IMR-90 (cell line): ENCODE results near the gene PHETA1. TPM values are rescaled to one million over a fixed set of nuclear protein-coding genes. Genes with fewer than 3 reads are reported as not detected.

Experiments used
- ATAC-seq: fragments of 200-7000 bp; cut with Tn5 transposase; 2 replicates; pipeline ENCODE4 v1.9.1; 2020; ENCODE audit warnings: low read depth, mild to moderate bottlenecking, moderate library complexity
- BruUV-seq: library from RNA; stranded (reverse); fragments of 400-500 nt; replicated peaks from 2 replicates; lab custom pipeline; 2021; lab: Mats Ljungman, UMichigan
- CTCF ChIA-PET: fragments of 300-600 bp; formaldehyde crosslinking; extraction: SDS; loops from one replicate; lab custom pipeline; 2021; ENCODE audit warnings: antibody characterized with exemption; lab: Yijun Ruan, JAX
- POLR2A ChIA-PET: fragments of 300-600 bp; sonication (Branson Sonifier 250); formaldehyde crosslinking; loops from one replicate; lab custom pipeline; 2022; ENCODE audit warnings: antibody characterized with exemption; ENCODE audit not compliant: unreplicated experiment; lab: Charles Lee
- DNase-seq: peaks from one replicate; pipeline ENCODE4 v3.0.0; 2013
- H2AFZ ChIP-seq: replicated peaks from 2 replicates; pipeline ENCODE3; 2013; ENCODE audit warnings: low read length, mild to moderate bottlenecking; ENCODE audit not compliant: poor library complexity
- H2AK5ac ChIP-seq: 2 replicates; pipeline ENCODE4 v1.6.1; 2013; ENCODE audit warnings: low read depth, low read length, inconsistent platforms
- H2AK9ac ChIP-seq: replicated peaks from 2 replicates; pipeline ENCODE3; 2013; ENCODE audit warnings: mild to moderate bottlenecking, low read depth, low read length, moderate library complexity; ENCODE audit not compliant: poor library complexity
- H2BK120ac ChIP-seq: 2 replicates; pipeline ENCODE4 v1.6.1; 2013; ENCODE audit warnings: low read depth, low read length, inconsistent platforms
- H2BK15ac ChIP-seq: 3 replicates; pipeline ENCODE4 v1.6.1; 2013; ENCODE audit warnings: low read depth, low read length, inconsistent platforms
- H2BK20ac ChIP-seq: 2 replicates; pipeline ENCODE4 v1.6.1; 2013; ENCODE audit warnings: low read depth, mild to moderate bottlenecking, inconsistent platforms, low read length, moderate library complexity
- H2BK5ac ChIP-seq: 2 replicates; pipeline ENCODE4 v1.6.1; 2013; ENCODE audit warnings: mild to moderate bottlenecking, low read depth, low read length, inconsistent platforms; ENCODE audit not compliant: poor library complexity, severe bottlenecking
- H3K14ac ChIP-seq: replicated peaks from 2 replicates; pipeline ENCODE4 v1.6.1; 2013; ENCODE audit warnings: low read depth, low read length, inconsistent platforms
- H3K18ac ChIP-seq: 2 replicates; pipeline ENCODE4 v1.6.1; 2013; ENCODE audit warnings: low read depth, low read length, control low read depth
- H3K23ac ChIP-seq: 2 replicates; pipeline ENCODE4 v1.6.1; 2013; ENCODE audit warnings: low read depth, low read length, inconsistent platforms
- H3K27ac ChIP-seq: 2 replicates; pipeline ENCODE4 v1.5.1; 2013; ENCODE audit warnings: mild to moderate bottlenecking, control low read depth, low read length; ENCODE audit not compliant: insufficient read depth
- H3K27me3 ChIP-seq: 2 replicates; pipeline ENCODE4 v1.6.1; 2013; ENCODE audit warnings: low read length; ENCODE audit not compliant: control insufficient read depth, insufficient read depth
- H3K36me3 ChIP-seq: 2 replicates; pipeline ENCODE4 v1.6.1; 2013; ENCODE audit warnings: low read length, mixed read lengths; ENCODE audit not compliant: control insufficient read depth, insufficient read depth
- H3K4ac ChIP-seq: 2 replicates; pipeline ENCODE4 v1.6.1; 2013; ENCODE audit warnings: low read depth, low read length, inconsistent platforms
- H3K4me1 ChIP-seq: 2 replicates; pipeline ENCODE4 v1.6.1; 2013; ENCODE audit warnings: low read length, mixed read lengths; ENCODE audit not compliant: control insufficient read depth, insufficient read depth
- H3K4me2 ChIP-seq: 2 replicates; pipeline ENCODE4 v1.6.1; 2013; ENCODE audit warnings: low read depth, mild to moderate bottlenecking, control low read depth, low read length, moderate library complexity
- H3K4me3 ChIP-seq: 2 replicates; pipeline ENCODE4 v1.5.1; 2013; ENCODE audit warnings: low read depth, mild to moderate bottlenecking, control low read depth, low read length, moderate library complexity; ENCODE audit not compliant: insufficient read depth
- H3K56ac ChIP-seq: 2 replicates; pipeline ENCODE4 v1.6.1; 2013; ENCODE audit warnings: low read length, inconsistent platforms; ENCODE audit not compliant: insufficient read depth; ENCODE audit errors: extremely low read depth
- H3K79me1 ChIP-seq, 2 experiments: 2 replicates each; pipeline ENCODE4 v1.6.1; 2013; ENCODE audit warnings: low read length in 2 of 2, inconsistent platforms in 1 of 2, low read depth in 1 of 2
- H3K9ac ChIP-seq: 2 replicates; pipeline ENCODE4 v1.6.1; 2013; ENCODE audit warnings: low read depth, low read length, control low read depth
- H3K9me1 ChIP-seq: 2 replicates; pipeline ENCODE4 v1.6.1; 2013; ENCODE audit warnings: low read length, inconsistent platforms; ENCODE audit not compliant: insufficient read depth
- H3K9me3 ChIP-seq: 2 replicates; pipeline ENCODE4 v1.6.1; 2013; ENCODE audit warnings: low read length; ENCODE audit not compliant: control insufficient read depth, insufficient read depth
- H4K20me1 ChIP-seq: 2 replicates; pipeline ENCODE4 v1.6.1; 2013; ENCODE audit warnings: low read length, inconsistent platforms; ENCODE audit not compliant: insufficient read depth
- H4K5ac ChIP-seq: 2 replicates; pipeline ENCODE4 v1.6.1; 2013; ENCODE audit warnings: mild to moderate bottlenecking, low read depth, low read length, control low read depth
- H4K8ac ChIP-seq, 2 experiments: 2 replicates each; pipeline ENCODE4 v1.6.1; 2013; ENCODE audit warnings: low read depth in 2 of 2, low read length in 2 of 2, control low read depth in 1 of 2, inconsistent platforms in 1 of 2
- H4K91ac ChIP-seq: 2 replicates; pipeline ENCODE4 v1.6.1; 2013; ENCODE audit warnings: low read depth, low read length, inconsistent platforms; ENCODE audit not compliant: insufficient read depth
- BHLHE40 ChIP-seq: fragments of 150-350 bp; IDR thresholded peaks from 2 replicates; pipeline ENCODE4 v1.6.1; 2016; ENCODE audit warnings: mild to moderate bottlenecking, low read depth, low read length
- CEBPB ChIP-seq: IDR thresholded peaks from 2 replicates; pipeline ENCODE4 v1.6.1; 2012; ENCODE audit warnings: low read depth, low read length, improper control_type of control experiment
- CTCF ChIP-seq: conservative IDR thresholded peaks from 2 replicates; pipeline ENCODE4 v1.5.1; 2012; ENCODE audit warnings: mild to moderate bottlenecking, low read depth, low read length, improper control_type of control experiment
- ELK1 ChIP-seq: fragments of 150-350 bp; IDR thresholded peaks from 2 replicates; pipeline ENCODE4 v1.6.1; 2016; ENCODE audit warnings: low read depth, mild to moderate bottlenecking, low read length, moderate library complexity, borderline replicate concordance
- MAFK ChIP-seq: IDR thresholded peaks from 2 replicates; pipeline ENCODE4 v1.6.1; 2012; ENCODE audit warnings: low read depth, low read length, improper control_type of control experiment
- MAZ ChIP-seq: IDR thresholded peaks from 2 replicates; pipeline ENCODE4 v1.6.1; 2012; ENCODE audit warnings: low read depth, mild to moderate bottlenecking, low read length, improper control_type of control experiment, moderate library complexity, borderline replicate concordance
- MXI1 ChIP-seq: IDR thresholded peaks from 2 replicates; pipeline ENCODE4 v1.6.1; 2012; ENCODE audit warnings: low read depth, mild to moderate bottlenecking, low read length, moderate library complexity, borderline replicate concordance
- NFE2L2 ChIP-seq: fragments of 150-350 bp; IDR thresholded peaks from 2 replicates; pipeline ENCODE4 v1.6.1; 2016; ENCODE audit warnings: low read depth, mild to moderate bottlenecking, low read length
- POLR2A ChIP-seq: IDR thresholded peaks from 2 replicates; pipeline ENCODE4 v1.6.1; 2012; ENCODE audit warnings: mild to moderate bottlenecking, low read depth, low read length
- RAD21 ChIP-seq: IDR thresholded peaks from 2 replicates; pipeline ENCODE4 v1.6.1; 2012; ENCODE audit warnings: low read length, improper control_type of control experiment
- RCOR1 ChIP-seq: IDR thresholded peaks from 2 replicates; pipeline ENCODE4 v1.6.1; 2012; ENCODE audit warnings: mild to moderate bottlenecking, low read length, improper control_type of control experiment; ENCODE audit not compliant: insufficient replicate concordance
- RFX5 ChIP-seq: IDR thresholded peaks from 2 replicates; pipeline ENCODE4 v1.8.0; 2012; ENCODE audit warnings: low read depth, mild to moderate bottlenecking, low read length, moderate library complexity
- SMC3 ChIP-seq: fragments of 150-350 bp; IDR thresholded peaks from 2 replicates; pipeline ENCODE4 v1.6.1; 2016; ENCODE audit warnings: low read depth, mild to moderate bottlenecking, antibody characterized with exemption, low read length, moderate library complexity
- WGBS, 2 experiments: methylation state at CpG; one replicate each; pipeline versions ENCODE4 v1.1.5 to v1.1.7; 2013; ENCODE audit warnings: missing lambda C conversion rate in 2 of 2; ENCODE audit not compliant: insufficient read length in 1 of 2; ENCODE audit errors: extremely low coverage in 2 of 2; 5-methylcytosine and 5-hydroxymethylcytosine counted together
- dilution Hi-C: fragments of 300-500 bp; cut with HindIII; formaldehyde crosslinking; loops from one replicate; pipeline ENCODE4 v1.14.3; 2018; ENCODE audit warnings: low sequenced_read_pairs; ENCODE audit not compliant: unreplicated experiment
- in situ Hi-C: fragments of 300-500 bp; cut with MboI; formaldehyde crosslinking; loops from 3 replicates; pipeline ENCODE4 v1.14.3; 2019; ENCODE audit warnings: low sequenced_read_pairs, inconsistent platforms, mixed read lengths
- intact Hi-C: fragments of 100-400 bp; cut with micrococcal nuclease; formaldehyde crosslinking; loops from 2 replicates; pipeline ENCODE4 v1.10.0; 2022
- polyA plus RNA-seq, 3 experiments: library from polyadenylated mRNA; depleted of rRNA; stranded (reverse); fragments of >200 nt; gene quantifications; 2 replicates each; pipeline ENCODE4 v1.2.3, GENCODE V29; 2012; ENCODE audit warnings: low replicate concordance in 1 of 3
- total RNA-seq: library from RNA; depleted of rRNA; stranded (reverse); fragments of >200 nt; gene quantifications from 2 replicates; pipeline ENCODE4 v1.2.3, GENCODE V29; 2012

Gene PHETA1
- total and polyA plus RNA-seq, 2 of the 4 experiments (the other 2 are of a cell fraction) = 3.2 to 6.6 TPM

- no peak for TF ChIP-seq SMC3
These were observed 19.0 kb downstream of the PHETA1 start (continued) for GRCh38 chr12:111349748-111350520.

GRCh38 chr12:111349101-111349747, 19.7 kb downstream of the PHETA1 start:
- H3K27me3 ChIP-seq = peaks cover 1% of the 10 kb centered on the region; the same call in 1 of the 2 replicates
- H3K27ac ChIP-seq = no peak overlapping the region
- H3K9me3 ChIP-seq = peaks cover 15% of the 10 kb centered on the region
- H2AK9ac ChIP-seq = no peak overlapping the region
- H3K79me1 ChIP-seq = no peaks in the 10 kb centered on the region
- H3K18ac ChIP-seq = no peak overlapping the region
- H2AFZ ChIP-seq = no peak overlapping the region
- ChIA-PET POLR2A (no interaction called here), CTCF (no interaction called here)
- H3K4me2 ChIP-seq = no peak overlapping the region
- no peak for DNase-seq
- WGBS, 2 experiments = 66% methylated on average over 4 of the region's 11 CpGs; no CpG with 5 or more reads in 1 of the 2 experiments
- H2BK20ac ChIP-seq = no peak overlapping the region
- no peak overlapping the region for H3K9ac ChIP-seq
- no peak overlapping the region for H4K8ac ChIP-seq
- no peak overlapping the region for H4K5ac ChIP-seq
- intact Hi-C loops = no loop called here
- no peak for ATAC-seq
- BruUV-seq = no TSS peak
- no peak overlapping the region for H4K91ac ChIP-seq
- no peak overlapping the region for H3K14ac ChIP-seq
- H4K20me1 ChIP-seq = no peaks in the 10 kb centered on the region
- H2BK15ac ChIP-seq = no peak overlapping the region
- no peak overlapping the region for H3K56ac ChIP-seq
- H3K4me3 ChIP-seq = no peak overlapping the region
- H3K9me1 ChIP-seq = no peaks in the 10 kb centered on the region; the same call in 1 of the 2 replicates
- dilution Hi-C loops = no loop called here
- no peak overlapping the region for H3K23ac ChIP-seq
- no peak overlapping the region for H2BK5ac ChIP-seq
- H2AK5ac ChIP-seq = no peak overlapping the region
- TF ChIP-seq MXI1 (no peak), MAZ (no peak), RFX5 (no peak), NFE2L2 (no peak), RAD21 (no peak), CEBPB (no peak), BHLHE40 (no peak), MAFK (no peak), ELK1 (no peak), CTCF (no peak), POLR2A (no peak), RCOR1 (no peak)
- no peaks in the 10 kb centered on the region for H3K4me1 ChIP-seq
- in situ Hi-C loops = no loop called here
- H2BK120ac ChIP-seq = no peak overlapping the region
- H3K36me3 ChIP-seq = no peaks in the 10 kb centered on the region
- H3K4ac ChIP-seq = no peak overlapping the region
